ENCODE measurements around the gene DPF3.
"Not testable (repeated sequence)": the region's sequence is repeated elsewhere in the genome, so short reads cannot be mapped to it uniquely, and the experiment has no call there.

Gene DPF3

DNA sequence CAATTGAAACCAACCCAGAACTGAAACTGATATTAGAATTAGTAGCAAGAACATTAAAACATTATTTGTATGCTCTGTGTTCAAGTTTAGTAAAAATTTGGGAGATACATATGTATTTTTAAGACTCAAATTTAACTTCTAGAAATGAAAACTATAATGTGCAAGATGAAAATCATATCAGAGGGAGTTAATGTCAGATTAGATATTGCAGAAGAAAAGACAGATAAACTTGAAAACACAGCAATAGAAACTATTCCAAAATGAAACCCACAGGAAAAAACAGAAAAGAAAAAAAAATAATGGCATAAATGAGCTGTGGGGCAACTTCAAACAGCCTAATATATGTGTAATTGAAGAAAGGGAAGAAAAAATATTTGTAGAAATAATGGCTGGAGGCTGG lies 134.9 kb downstream of the DPF3 start:
- DNase-seq, result no peak

DNA sequence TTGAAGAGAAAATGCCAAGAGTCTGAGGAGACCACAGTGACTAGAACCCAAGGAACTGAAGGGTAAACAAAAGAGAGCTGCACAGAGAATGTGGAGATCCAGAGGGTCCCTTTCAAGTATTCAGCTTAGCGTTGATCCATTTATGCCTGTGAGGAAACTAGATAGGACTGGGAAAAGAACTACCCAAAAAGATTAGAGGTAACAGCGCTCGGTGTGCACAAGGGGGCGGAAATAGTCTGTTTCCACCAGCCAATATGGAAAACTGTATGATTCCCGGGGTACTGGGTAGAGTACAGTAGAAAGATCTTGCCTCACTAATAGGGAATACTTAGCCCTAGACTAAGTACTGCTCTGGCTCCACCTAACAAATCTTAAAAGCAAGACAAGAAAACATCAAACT lies 135.5 kb downstream of the DPF3 start:
- no peak for DNase-seq

DNA sequence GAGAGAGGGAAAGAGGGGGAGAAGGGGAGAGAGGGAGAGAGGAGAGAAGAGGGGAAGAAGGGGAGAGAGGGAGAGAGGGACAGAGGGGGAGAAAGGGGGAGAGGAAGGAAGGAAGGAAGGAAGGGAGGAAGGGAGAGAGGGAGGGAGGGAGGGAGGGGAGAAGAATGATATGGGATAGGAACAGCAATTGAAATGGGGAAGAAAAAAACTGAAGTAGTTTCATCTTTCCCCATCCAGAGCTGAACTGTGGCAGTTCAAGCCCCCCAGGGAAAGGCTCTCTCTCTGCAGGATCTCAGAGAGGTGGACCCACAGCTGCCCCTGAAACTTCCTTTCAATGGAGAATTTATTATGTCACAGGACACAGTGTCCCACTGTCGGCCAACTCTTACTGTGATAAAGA lies 136.9 kb downstream of the DPF3 start:
- no peak for DNase-seq

DNA sequence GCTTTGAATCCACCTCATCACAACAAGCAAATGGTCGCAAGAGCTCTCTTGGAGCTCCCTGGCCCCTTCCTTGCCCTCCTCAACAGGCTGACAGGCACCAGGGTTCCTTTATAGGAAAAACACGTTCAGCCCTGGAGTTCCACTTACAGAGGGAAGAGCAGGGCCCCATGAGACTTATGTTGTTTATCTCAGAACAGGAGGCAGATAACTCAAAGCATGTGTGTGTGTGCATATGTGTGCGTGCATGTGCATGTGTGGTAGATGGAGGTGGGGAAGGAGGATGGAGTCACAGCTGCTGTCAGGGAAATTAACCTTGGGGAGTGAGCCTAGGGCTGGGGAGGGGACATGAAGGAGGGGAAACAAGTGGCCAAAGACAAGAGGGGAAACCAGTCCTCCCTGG lies 138.1 kb downstream of the DPF3 start:
- no peak for DNase-seq

DNA sequence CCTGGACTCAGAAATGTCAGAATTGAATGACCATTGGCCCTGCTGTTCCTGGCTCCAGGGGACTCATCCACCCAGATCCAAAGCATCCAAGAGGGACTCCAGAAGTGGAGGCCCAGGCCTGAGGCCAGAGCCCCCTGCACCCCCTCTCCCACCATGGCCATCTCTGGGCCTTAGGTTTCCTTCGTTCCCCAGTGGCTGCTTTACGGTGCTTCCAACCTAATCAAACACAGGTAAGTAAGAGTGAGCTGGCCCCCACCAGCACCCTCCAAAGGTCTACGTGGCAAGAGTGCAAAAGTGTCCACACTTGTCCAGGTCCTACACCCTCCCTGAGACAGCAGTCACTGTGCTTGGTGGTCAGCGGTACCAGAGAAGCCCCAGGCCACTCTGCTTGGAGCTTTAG lies 139.0 kb downstream of the DPF3 start:
- no peak for DNase-seq

DNA sequence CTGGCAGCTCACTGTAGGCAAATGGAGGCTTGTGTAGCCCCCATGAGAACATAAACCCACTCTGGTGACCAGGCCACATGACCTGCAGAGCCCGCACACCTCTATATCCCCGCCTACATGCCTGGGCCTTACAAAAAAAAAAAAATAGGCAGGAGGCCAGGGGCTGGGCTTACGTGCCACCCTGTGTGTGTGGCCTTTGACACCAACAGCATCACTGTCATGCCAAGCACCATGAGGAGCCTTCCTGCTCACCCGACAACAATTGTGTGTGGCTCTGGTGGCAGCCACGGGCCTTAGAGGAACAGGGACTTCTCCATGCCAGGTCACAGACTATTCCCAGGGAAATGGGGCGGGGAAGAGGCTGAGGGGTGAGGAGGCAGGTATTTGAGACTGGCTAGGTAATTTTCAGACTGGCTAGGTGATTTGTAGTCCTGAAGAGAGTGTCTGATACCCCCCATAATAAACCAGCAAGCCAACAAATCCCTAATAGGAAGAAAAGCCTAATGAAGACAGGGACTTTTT lies 140.0 kb downstream of the DPF3 start:
- DNase-seq, result no peak

DNA sequence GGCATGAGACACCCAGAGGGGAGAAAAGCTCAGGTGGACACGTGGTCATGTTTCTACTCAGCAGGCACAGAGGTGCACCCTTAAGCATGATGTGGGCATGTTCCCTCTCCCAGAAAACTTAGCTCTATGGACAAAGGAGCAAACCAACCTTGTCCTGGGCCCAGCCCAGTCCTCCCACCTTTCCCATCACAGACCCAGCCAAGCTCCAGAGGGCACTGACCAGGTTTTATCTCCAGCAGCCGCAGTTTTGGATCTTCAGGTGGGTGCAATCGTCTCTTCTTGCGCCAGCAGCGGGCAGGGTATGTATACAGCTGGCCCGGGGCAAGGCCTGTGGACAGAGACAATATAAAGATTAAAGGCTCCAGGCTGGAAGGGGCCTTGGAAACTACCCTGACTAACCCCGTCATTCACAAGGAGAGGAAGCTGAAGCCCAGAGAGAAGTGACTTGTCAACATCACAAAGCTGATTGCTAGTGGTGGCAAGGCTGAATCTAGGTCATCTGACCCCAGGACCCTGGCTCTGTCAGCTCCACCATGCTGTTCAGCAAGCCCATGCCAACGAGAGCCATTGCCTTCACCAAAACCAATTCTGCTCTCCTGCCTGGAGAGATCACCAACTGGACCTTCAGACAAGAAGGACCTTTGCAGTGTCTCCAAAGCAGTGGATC lies 140.7 kb downstream of the DPF3 start:
- no peak for DNase-seq

DNA sequence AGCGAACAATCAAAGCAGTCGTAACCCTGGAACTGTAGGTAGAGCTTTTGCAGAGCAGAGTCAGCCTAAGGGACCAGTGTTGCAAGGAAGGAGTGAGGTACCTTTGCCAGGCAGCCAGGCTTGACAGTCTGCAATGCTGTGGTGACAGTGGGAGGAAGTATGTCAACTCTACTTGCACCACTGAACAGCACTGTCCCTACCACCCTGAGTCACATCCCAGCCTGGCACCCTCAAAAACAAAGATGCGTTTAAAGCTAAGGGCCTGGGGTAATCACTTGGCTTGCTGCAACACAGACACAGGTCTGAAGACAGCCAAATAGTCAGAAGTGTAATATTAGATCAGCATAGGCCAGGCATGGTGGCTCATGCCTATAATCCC lies 141.9 kb downstream of the DPF3 start:
- no peak for DNase-seq

DNA sequence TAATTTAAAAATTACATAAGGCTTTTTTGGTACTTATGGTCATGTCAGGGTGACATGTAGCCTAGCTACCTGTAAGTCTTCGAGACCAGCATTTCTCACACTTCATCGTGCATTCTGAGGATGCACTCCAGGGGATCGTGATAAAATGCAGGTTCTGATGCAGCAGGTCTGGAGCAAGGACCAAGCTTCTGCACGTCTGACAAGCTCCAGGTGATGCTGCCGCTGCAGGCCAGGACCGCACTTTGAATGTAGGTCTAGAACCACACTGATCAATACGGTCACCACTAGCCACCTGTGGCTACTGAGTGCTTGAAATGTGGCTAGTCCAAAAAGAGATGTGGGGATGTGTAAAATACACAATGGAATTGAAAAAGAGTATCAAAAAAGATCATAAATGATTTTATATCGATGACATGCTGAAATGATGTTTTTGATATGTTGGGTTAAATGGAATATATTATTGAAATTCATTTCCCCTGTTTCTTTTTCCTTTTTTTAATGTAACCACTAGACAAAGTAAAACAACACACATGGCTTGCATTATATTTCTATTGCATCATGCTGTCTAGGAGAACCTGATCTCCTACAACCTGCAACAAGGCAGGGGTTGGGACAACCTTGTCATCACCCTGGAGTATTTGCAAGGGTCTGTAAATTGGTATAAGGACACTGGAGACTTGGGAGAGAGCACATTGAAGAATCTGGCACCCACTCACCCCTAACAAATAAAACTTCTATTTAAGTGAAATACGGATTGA lies 142.4 kb downstream of the DPF3 start:
- DNase-seq, result no peak

DNA sequence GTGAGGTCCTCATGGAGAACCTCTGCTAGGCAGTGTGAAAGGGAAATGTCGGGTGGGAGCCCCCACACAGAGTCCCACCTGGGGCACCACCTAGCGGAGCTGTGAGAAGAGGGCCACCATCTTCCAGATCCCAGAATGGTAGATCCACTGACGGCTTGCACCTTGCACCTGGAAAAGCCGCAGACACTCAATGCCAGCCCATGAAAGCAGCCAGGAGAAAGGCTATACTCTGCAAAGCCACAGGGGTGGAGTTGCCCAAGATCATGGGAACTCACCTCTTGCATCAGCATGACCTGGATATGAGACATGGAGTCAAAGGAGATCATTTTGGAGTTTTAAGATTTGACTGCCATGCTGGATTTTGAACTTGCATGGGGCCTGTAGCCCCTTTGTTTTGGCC lies 145.0 kb downstream of the DPF3 start:
- DNase-seq, result not testable (repeated sequence)

DNA sequence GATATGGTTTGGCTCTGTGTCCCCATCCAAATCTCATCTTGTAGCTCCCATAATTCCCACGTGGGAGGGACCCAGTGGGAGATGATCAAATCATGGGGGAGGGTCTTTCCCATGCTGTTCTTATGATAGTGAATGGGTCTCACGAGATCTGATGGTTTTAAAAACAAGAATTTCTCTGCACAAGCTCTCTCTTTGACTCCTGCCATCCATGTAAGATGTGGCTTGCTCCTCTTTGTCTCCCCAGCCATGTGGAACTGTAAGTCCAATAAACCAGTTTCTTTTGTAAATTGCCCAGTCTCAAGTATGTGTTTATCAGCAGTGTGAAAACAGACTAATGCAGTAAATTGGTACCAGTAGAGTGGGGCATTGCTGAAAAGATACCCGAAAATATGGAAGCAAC lies 146.2 kb downstream of the DPF3 start:
- no peak for DNase-seq

DNA sequence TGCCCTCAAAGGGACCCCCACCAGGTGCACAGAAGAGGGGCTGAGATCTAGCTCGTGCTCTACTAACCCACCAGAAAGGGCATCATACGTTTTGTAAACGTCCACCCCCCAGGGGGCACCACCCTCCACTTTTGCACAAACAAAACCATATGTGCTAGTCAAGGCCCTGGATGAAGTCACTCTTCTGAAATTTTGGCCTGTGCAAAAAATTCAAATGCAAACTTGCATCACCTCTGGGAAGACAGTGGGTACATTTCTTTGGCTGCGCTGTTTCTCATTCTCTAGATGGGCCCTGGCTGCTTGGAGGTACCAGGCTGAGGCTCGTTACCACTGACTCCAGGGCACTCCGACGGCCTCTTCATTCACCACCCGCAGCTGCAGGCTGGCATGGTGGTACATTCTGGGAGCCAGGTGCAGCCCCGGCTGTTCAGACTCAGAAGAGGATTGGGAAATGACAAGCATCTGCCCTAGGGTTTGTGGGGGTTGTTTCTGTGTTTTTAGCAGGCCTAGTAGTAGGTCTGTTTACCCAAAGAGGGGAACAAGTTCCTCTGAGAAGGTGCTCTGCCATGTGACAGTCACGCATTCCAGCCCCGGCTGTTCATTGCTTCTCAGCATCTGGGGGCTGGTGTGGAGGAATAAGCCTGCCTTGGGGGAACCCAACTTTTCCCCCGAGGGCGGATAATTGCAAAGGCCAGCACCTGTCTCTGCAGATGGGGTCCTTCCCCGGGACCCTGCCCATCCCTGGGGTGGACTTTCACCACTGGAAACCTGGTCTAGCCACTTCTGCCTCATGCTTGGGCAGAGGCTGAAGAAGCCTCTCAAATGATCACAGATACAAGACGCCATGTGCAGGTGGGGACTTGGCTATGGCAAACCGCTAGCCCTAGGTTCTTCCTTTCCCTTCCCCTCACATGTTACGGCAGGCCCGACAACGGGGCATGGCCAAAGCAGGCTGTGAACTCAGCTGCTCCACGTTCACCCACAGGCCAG lies 147.6 kb downstream of the DPF3 start:
- DNase-seq, result no peak

DNA sequence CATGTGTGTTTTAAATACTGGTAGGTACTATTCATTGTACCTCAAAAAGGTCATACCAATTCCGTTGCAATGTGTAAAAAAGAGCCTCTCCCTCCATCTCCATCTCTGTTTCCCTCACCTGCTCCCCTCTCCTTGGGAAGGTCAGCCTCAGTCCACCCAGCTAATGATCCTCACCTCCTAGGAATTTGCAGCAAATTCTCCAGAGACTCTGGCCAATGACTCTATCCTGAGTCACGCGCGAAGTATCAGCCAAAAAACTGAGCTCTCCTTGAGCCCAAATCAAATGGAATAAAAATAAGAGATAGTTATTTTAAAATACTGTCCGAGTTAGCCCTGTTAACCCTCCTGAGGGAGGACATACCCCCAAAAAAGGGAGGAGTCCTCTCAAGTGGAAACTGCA lies 148.4 kb downstream of the DPF3 start:
- DNase-seq, result no peak

DNA sequence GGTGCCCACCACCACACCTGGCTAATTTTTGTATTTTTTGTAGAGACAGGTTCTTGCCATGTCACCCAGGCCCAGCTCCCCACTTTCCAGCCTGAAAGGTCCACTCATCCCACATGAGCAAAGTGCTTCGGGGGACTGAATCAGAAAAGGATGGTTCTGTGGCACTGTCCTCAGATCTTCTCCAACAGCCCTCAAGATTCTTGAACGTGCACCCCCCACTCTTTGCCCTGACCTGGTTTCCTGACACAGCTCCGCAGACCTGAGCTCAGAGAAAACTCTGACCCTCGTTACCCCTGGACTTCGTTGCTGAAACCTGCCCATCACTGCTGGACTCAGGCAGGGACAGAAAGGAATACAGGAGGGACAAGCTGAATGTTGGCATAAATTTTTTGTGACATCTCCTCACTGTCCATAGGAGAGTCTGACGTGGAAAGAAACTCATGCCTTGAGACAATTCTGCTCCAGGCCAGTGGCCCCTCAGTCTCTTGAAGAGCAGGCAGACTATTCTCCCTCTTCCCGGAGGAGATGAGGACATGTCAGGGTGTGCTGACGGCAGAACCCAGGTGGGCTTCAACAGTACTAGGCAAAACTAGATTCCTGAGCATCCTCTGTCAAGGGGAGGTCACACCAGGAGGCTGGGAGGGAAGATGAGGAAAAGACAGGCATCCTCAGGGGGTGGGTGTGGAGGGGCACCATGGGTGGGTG lies 149.3 kb downstream of the DPF3 start:
- no peak for DNase-seq

DNA sequence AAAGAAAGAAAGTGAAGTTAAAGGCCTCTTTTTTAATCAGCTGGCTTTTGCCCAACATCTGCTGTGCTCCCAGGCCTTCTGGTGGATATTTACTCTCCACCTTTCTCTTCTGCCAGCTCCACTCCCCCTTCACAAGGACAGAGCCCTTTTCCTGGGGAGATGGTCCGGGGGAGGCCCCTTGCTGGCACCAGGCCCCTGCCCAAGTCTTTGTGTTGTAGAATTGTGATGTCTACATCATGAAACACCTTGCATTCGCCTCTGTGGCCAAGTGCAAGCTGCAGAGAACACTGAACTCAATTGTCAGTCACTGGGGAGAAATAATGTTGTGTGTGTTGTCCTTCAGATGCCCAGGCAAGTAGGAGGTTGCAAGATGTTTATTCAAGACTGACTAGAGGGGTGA lies 150.3 kb downstream of the DPF3 start:
- DNase-seq, result no peak

DNA sequence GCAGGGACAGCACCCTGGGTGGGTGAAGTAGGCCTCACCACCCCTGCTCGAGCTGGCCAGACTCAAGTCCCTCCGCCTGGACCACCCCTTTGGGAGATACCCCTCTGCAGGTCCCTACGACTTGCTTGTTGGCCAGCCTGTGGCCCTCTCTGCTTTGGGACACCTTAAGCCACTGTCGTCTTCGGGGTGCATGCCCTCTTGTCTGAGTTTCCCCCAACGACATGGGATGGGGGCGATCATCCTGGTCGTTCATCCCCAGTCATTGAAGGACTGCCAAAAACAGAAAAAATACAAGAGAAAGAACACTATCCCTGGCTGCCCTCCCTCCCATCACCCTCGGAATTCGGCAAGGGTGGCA lies 151.1 kb downstream of the DPF3 start:
- no peak for DNase-seq

DNA sequence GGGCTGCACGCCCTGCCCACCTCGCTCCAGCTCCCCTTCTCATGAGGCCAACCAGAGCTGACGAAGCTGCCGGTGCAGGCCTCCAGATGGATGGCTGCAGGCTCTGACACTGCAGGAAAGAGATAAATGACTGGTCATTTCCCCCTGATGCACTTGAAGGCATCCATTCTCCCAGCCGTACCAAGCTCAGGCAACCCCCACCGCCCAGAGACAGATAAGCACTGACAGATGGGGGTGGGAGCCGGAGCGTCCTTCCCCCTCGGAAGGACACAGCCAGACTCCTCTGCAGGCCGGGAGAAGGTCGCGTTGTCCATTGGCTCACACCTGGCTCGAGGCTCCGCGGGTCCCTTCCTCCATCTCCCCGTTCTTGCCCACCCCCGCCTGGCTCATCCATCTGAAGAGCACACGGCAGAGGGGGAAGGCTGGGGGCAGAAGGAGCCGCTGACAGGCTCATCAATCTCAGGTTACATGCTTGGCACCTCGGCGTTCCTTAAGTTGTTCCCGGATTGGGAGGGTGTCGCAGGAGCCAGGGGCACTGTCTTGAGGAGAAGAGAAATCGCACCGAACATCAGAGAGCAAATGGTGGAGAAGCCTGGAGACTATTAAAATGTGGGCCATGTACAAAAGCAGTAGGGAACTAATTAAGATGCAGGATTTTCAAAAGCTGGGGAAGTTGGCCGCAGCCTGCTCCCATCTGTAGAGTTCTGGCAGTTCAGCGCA lies 151.6 kb downstream of the DPF3 start:
- DNase-seq, result no peak

DNA sequence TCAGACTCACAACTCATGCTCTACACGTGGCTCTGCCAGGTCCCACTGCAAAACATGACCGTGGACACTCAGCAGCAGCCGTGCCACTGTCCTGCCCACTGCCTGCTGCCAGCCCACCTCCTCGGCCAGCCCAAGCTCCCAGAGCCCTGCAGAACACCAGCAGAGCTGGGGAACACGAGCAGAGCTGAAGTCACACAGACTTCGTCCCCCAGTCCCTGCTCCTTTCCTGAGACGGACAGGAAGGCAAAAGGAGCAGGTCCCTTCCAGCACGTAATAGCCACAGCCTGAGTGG lies 152.1 kb downstream of the DPF3 start:
- DNase-seq, result no peak

DNA sequence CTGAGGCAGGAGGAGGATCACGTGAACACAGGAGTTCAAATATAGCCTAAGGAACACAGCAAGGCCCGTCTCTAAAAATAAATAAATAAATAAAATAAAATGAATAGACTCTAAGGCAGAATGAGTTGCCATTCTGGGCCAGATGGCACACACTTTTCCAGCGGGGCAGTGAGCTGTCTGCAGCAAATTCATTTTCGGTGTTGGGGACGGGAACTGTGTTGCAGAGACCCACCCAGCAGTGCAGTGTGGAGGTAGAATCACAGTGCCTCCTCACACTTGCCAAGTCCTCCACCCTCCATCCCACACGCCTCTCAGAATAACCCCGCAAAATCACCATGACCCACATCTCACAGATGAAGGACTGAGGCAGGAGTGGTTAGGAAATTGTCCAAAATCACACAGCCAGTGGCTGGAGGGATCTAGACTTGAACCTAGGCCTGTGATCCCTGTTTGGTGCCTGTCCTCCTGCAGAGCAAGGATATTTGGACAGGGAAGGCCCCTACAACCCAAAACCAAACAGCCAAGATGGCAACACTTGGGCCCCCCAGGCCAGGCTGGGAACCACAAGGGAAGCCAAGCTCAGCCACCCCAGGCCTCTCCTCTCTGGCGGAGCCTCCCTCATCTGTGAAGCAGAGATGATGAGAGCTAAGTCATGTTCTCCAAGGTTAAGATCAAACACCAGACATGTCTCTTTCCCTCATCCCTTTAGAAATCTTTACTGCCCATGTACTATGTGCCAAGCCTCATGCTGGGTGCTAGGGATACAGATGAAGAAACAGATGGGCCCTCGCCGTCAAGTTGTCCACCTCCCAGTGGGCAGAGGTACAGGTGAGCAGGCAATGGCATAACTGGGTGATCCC lies 152.7 kb downstream of the DPF3 start:
- no peak for DNase-seq

DNA sequence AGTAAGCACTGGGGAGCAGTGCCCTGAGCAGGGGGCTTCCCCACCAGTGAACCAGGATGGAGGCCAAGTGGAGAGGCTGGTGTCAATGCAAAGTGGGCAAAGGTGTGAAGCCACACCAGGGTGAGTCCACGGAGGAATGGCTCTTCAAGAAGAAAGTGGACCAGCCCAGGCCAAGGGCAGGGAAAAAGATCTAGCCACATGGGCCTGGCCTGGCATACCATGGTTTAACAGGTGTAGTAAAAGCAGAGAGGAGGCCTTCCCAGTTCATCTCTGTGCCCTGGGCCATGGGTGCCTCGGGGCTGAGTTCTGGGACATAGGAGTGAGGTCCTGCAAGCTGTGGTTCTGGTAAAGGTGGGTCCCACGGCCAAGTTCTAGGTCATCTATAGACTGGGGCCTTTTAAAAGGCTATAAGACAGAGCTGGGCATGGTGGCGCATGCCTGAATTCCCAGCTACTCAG lies 153.4 kb downstream of the DPF3 start:
- no peak for DNase-seq
